Pons (tissue), 1 donor: ENCODE results near the gene SOX8.
A peak's percentile ranks its signal among the peaks of the same experiment; 100 is the strongest.

Experiments used
- DNase-seq: peaks from one replicate; pipeline ENCODE4 v3.0.0-alpha.2; 2016; ENCODE audit warnings: low spot score

SOX8 gene

GRCh38 chr16:1026784-1027500, 45.4 kb downstream of the SOX8 start:
- peak; percentile 17 for DNase-seq

GRCh38 chr16:1027501-1027815, 45.9 kb downstream of the SOX8 start:
- DNase-seq, result peak; percentile 52

- no peak for DNase-seq
Measured at GRCh38 chr16:1028056-1028455, 46.5 kb downstream of the SOX8 start.

- no peak for DNase-seq
Measured at GRCh38 chr16:1028524-1029258, 47.1 kb downstream of the SOX8 start.

GRCh38 chr16:1029259-1029545, 47.6 kb downstream of the SOX8 start:
- DNase-seq, result no peak

- DNase-seq, result no peak
Measured at GRCh38 chr16:1030473-1030901, 48.9 kb downstream of the SOX8 start.

- DNase-seq, result no peak
Measured at GRCh38 chr16:1031666-1032065, 50.1 kb downstream of the SOX8 start.

GRCh38 chr16:1032607-1033006, 51.0 kb downstream of the SOX8 start:
- DNase-seq, result no peak

GRCh38 chr16:1033128-1033679, 51.6 kb downstream of the SOX8 start:
- DNase-seq, result no peak

- DNase-seq, result peak; percentile 61
Measured at GRCh38 chr16:1034230-1035065, 52.9 kb downstream of the SOX8 start.

GRCh38 chr16:1035066-1035415, 53.5 kb downstream of the SOX8 start:
- peak; percentile 42 for DNase-seq

- no peak for DNase-seq
Measured at GRCh38 chr16:1036166-1036565, 54.6 kb downstream of the SOX8 start.
